ENCODE results near the gene CCDC110.
"Not testable (repeated sequence)": the region's sequence is repeated elsewhere in the genome, so short reads cannot be mapped to it uniquely, and the experiment has no call there.

The CCDC110 gene

GRCh38 chr4:185471235-185472102, at the start of gene CCDC110:
CCDC110 (minus strand) TSS chr4:185471733; CDS start chr4:185471683, 50 bp downstream.
- peak; percentile 96 for DNase-seq

GRCh38 chr4:185520119-185520518, 48.6 kb upstream of the CCDC110 start:
- no peak for DNase-seq

- no peak for DNase-seq
Observed at GRCh38 chr4:185518494-185518893, 47.0 kb upstream of the CCDC110 start.

GRCh38 chr4:185518069-185518468, 46.5 kb upstream of the CCDC110 start:
- no peak for DNase-seq

- DNase-seq: no peak
Observed at GRCh38 chr4:185515248-185515647, 43.7 kb upstream of the CCDC110 start.

- DNase-seq: no peak
Observed at GRCh38 chr4:185514182-185514697, 42.7 kb upstream of the CCDC110 start.

GRCh38 chr4:185513489-185514181, 42.1 kb upstream of the CCDC110 start:
- no peak for DNase-seq

- DNase-seq: no peak
Observed at GRCh38 chr4:185512516-185512915, 41.0 kb upstream of the CCDC110 start.

- not testable (repeated sequence) for DNase-seq
Observed at GRCh38 chr4:185511243-185511642, 39.7 kb upstream of the CCDC110 start.

- DNase-seq: no peak
Observed at GRCh38 chr4:185510806-185511205, 39.3 kb upstream of the CCDC110 start.

GRCh38 chr4:185508181-185508580, 36.6 kb upstream of the CCDC110 start:
- no peak for DNase-seq

- DNase-seq: no peak
Observed at GRCh38 chr4:185506422-185506821, 34.9 kb upstream of the CCDC110 start.

GRCh38 chr4:185504098-185505047, 32.8 kb upstream of the CCDC110 start:
- DNase-seq: peak; percentile 57

- DNase-seq: no peak
Observed at GRCh38 chr4:185502386-185502785, 30.9 kb upstream of the CCDC110 start.

GRCh38 chr4:185500576-185500975, 29.0 kb upstream of the CCDC110 start:
- DNase-seq: no peak

- DNase-seq: no peak
Observed at GRCh38 chr4:185500035-185500434, 28.5 kb upstream of the CCDC110 start.

GRCh38 chr4:185488650-185489049, 17.1 kb upstream of the CCDC110 start:
- no peak for DNase-seq

- no peak for DNase-seq
Observed at GRCh38 chr4:185481401-185481800, 9.9 kb upstream of the CCDC110 start.

- DNase-seq: no peak
Observed at GRCh38 chr4:185480016-185480732, 8.6 kb upstream of the CCDC110 start.

GRCh38 chr4:185479507-185479971, 8.0 kb upstream of the CCDC110 start:
- no peak for DNase-seq

- no peak for DNase-seq
Observed at GRCh38 chr4:185473247-185473646, 1.7 kb upstream of the CCDC110 start.

- no peak for DNase-seq
Observed at GRCh38 chr4:185472103-185472542, 590 bp upstream of the CCDC110 start.
